ENCODE measurements around the gene TRIAP1. TPM values are rescaled to one million over a fixed set of nuclear protein-coding genes. Genes with fewer than 3 reads are reported as not detected.
A peak's percentile ranks its signal among the peaks of the same experiment; 100 is the strongest.

The TRIAP1 gene
- polyA plus RNA-seq (2013): 63.0 and 63.9 TPM in 2 replicates

DNA sequence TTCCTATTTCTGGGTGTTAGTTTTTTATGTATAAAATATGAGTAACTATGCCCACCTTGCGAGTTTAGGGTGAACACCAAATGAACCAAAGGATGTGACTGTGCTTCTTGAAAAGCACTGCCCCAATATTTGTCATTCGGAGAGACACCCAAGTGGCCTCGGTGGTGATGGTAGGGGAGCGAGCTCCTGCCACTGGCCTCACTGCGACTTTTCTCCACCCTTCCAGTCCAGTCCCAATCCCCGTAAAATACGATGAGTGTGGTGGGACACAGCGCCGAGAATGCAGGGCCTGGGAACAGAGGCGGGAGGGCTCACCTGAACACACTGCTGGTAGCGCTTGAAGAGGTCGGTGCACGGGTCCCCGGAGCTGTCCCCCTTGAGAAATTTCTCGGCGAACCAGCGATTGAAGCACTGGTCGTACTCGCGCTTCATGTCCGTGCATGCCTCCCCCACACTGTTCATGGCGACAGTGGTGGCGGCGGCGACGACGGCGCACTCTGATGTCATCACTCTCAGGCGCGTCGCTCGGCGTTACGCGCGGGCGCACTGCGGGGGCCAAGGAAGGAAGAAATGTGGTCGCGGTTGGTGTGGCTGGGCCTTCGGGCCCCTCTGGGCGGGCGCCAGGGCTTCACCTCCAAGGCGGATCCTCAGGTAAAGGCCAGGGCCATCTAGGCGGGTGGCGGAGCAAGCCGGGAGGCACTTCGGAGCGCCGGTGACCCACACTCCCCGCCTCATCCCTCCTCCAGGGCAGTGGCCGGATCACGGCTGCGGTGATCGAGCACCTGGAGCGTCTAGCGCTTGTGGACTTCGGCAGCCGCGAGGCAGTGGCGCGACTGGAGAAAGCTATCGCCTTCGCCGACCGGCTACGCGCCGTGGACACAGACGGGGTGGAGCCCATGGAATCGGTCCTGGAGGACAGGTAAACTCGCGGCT is at the start of gene TRIAP1, which contains the start of gene GATC:
Gene TRIAP1, minus strand, starts transcription at position 474 of the 933 bp plus-strand sequence. Its CDS starts 12 bp downstream, at position 462.
Gene GATC, plus strand, starts transcription at position 534 of the 933 bp plus-strand sequence. Its CDS starts 37 bp downstream, at position 571.
- Histone ChIP-seq H4K91ac (ENCODE audit: low read depth, low read length) (peak within 1 kb of the TSS; percentile 65), H2AK5ac (ENCODE audit: low read length) (peak within 1 kb of the TSS; percentile 28), H3K14ac (ENCODE audit: low read length) (peak within 1 kb of the TSS; percentile 81), H3K27ac (ENCODE audit: low read depth, low read length) (peak within 1 kb of the TSS; percentile 52), H3K4me1 (ENCODE audit: control insufficient read depth in 1 of 2, insufficient read depth in 2 of 2, low read length in 2 of 2) (peaks cover 4 to 6% of the 10 kb centered on the region in 2 experiments), H3K4me3 (ENCODE audit: low read depth, low read length) (peak within 1 kb of the TSS; percentile 83), H3K9me3 (ENCODE audit: insufficient read depth, low read depth, low read length) (no peaks in the 10 kb centered on the region), H4K12ac (ENCODE audit: low read depth, low read length) (peak within 1 kb of the TSS; percentile 85), H4K8ac (ENCODE audit: low read depth, low read length) (peak within 1 kb of the TSS; percentile 93), H2BK12ac (ENCODE audit: low read length) (peak within 1 kb of the TSS; percentile 2), H3K27me3 (ENCODE audit: insufficient read depth, low read length) (no peaks in the 10 kb centered on the region), H3K23ac (ENCODE audit: low read length) (no peak within 1 kb of the TSS), H2BK5ac (ENCODE audit: low read depth, low read length, poor library complexity) (peak within 1 kb of the TSS; percentile 92), H2BK120ac (ENCODE audit: insufficient read depth, low read length, poor library complexity) (peak within 1 kb of the TSS; percentile 60), H2AFZ (ENCODE audit: insufficient read depth, low read length, poor library complexity) (peak within 1 kb of the TSS; percentile 84), H3K18ac (ENCODE audit: low read length) (peak within 1 kb of the TSS; percentile 62), H3K79me2 (ENCODE audit: control insufficient read depth, insufficient read depth, low read length, poor library complexity) (peaks cover 12% of the 10 kb centered on the region), H3K9ac (ENCODE audit: low read length) (peak within 1 kb of the TSS; percentile 83), H3K4me2 (ENCODE audit: low read length) (peak within 1 kb of the TSS; percentile 81), H3K79me1 (ENCODE audit: low read length) (peaks cover 7% of the 10 kb centered on the region), H3K36me3 (ENCODE audit: control insufficient read depth in 1 of 2, insufficient read depth in 2 of 2, low read length in 2 of 2) (peaks cover 7 to 29% of the 10 kb centered on the region in 2 experiments), H3K4ac (ENCODE audit: low read depth, low read length) (peak within 1 kb of the TSS; percentile 91)
- no CpG with 5 or more reads among the region's 73 CpGs for WGBS (ENCODE audit: extremely low coverage, insufficient coverage, insufficient read length)
- peak; percentile 67 to 90 for DNase-seq

GRCh38 chr12:120495186-120495730 is 49.1 kb upstream of the TRIAP1 start:
- H3K9ac ChIP-seq (ENCODE audit: low read length): peak overlapping the region; percentile 86
- H2AFZ ChIP-seq (ENCODE audit: insufficient read depth, low read length, poor library complexity): peak overlapping the region; percentile 93
- H2BK120ac ChIP-seq (ENCODE audit: insufficient read depth, low read length, poor library complexity): peak overlapping the region; percentile 33
- H3K79me1 ChIP-seq (ENCODE audit: low read length): peaks cover 12% of the 10 kb centered on the region
- H3K9me3 ChIP-seq (ENCODE audit: insufficient read depth, low read depth, low read length): no peaks in the 10 kb centered on the region
- no peak for DNase-seq
- peak overlapping the region; percentile 75 for H4K8ac ChIP-seq (ENCODE audit: low read depth, low read length)
- peak overlapping the region; percentile 78 for H4K91ac ChIP-seq (ENCODE audit: low read depth, low read length)
- H4K12ac ChIP-seq (ENCODE audit: low read depth, low read length): peak overlapping the region; percentile 77
- peak overlapping the region; percentile 81 for H3K14ac ChIP-seq (ENCODE audit: low read length)
- peaks cover 8 to 20% of the 10 kb centered on the region in 2 experiments for H3K36me3 ChIP-seq (ENCODE audit: control insufficient read depth in 1 of 2, insufficient read depth in 2 of 2, low read length in 2 of 2)
- H2AK5ac ChIP-seq (ENCODE audit: low read length): peak overlapping the region; percentile 85
- peak overlapping the region; percentile 78 for H2BK5ac ChIP-seq (ENCODE audit: low read depth, low read length, poor library complexity)
- H3K27ac ChIP-seq (ENCODE audit: low read depth, low read length): peak overlapping the region; percentile 48
- no peaks in the 10 kb centered on the region for H3K27me3 ChIP-seq (ENCODE audit: insufficient read depth, low read length)
- WGBS (ENCODE audit: extremely low coverage, insufficient coverage, insufficient read length): no CpG with 5 or more reads among the region's 17 CpGs
- H2BK12ac ChIP-seq (ENCODE audit: low read length): no peak overlapping the region
- peak overlapping the region; percentile 67 for H3K4me3 ChIP-seq (ENCODE audit: low read depth, low read length)
- no peak overlapping the region for H3K23ac ChIP-seq (ENCODE audit: low read length)
- H3K4ac ChIP-seq (ENCODE audit: low read depth, low read length): peak overlapping the region; percentile 73
- H3K18ac ChIP-seq (ENCODE audit: low read length): peak overlapping the region; percentile 89
- peaks cover 2 to 6% of the 10 kb centered on the region in 2 experiments for H3K4me1 ChIP-seq (ENCODE audit: control insufficient read depth in 1 of 2, insufficient read depth in 2 of 2, low read length in 2 of 2)
- peak overlapping the region; percentile 92 for H3K4me2 ChIP-seq (ENCODE audit: low read length)
- peaks cover 13% of the 10 kb centered on the region for H3K79me2 ChIP-seq (ENCODE audit: control insufficient read depth, insufficient read depth, low read length, poor library complexity)

GRCh38 chr12:120490833-120491512 is 44.8 kb upstream of the TRIAP1 start:
- H3K9me3 ChIP-seq (ENCODE audit: insufficient read depth, low read depth, low read length): no peaks in the 10 kb centered on the region
- no peaks in the 10 kb centered on the region for H3K27me3 ChIP-seq (ENCODE audit: insufficient read depth, low read length)
- no peak overlapping the region for H2BK12ac ChIP-seq (ENCODE audit: low read length)
- peaks cover 8% of the 10 kb centered on the region in 2 experiments for H3K36me3 ChIP-seq (ENCODE audit: control insufficient read depth in 1 of 2, insufficient read depth in 2 of 2, low read length in 2 of 2)
- no peak overlapping the region for H3K18ac ChIP-seq (ENCODE audit: low read length)
- no peak overlapping the region for H3K23ac ChIP-seq (ENCODE audit: low read length)
- no peak overlapping the region for H2AK5ac ChIP-seq (ENCODE audit: low read length)
- H2BK5ac ChIP-seq (ENCODE audit: low read depth, low read length, poor library complexity): no peak overlapping the region
- H2AFZ ChIP-seq (ENCODE audit: insufficient read depth, low read length, poor library complexity): no peak overlapping the region
- no peak overlapping the region for H3K4ac ChIP-seq (ENCODE audit: low read depth, low read length)
- no peak overlapping the region for H3K27ac ChIP-seq (ENCODE audit: low read depth, low read length)
- H3K4me2 ChIP-seq (ENCODE audit: low read length): no peak overlapping the region
- DNase-seq: no peak
- H3K4me3 ChIP-seq (ENCODE audit: low read depth, low read length): no peak overlapping the region
- peaks cover 5% of the 10 kb centered on the region for H3K79me1 ChIP-seq (ENCODE audit: low read length)
- H2BK120ac ChIP-seq (ENCODE audit: insufficient read depth, low read length, poor library complexity): no peak overlapping the region
- no peak overlapping the region for H3K14ac ChIP-seq (ENCODE audit: low read length)
- peaks cover 5% of the 10 kb centered on the region for H3K79me2 ChIP-seq (ENCODE audit: control insufficient read depth, insufficient read depth, low read length, poor library complexity)
- H3K4me1 ChIP-seq (ENCODE audit: control insufficient read depth in 1 of 2, insufficient read depth in 2 of 2, low read length in 2 of 2): peaks cover 0 to 5% of the 10 kb centered on the region in 2 experiments
- H4K12ac ChIP-seq (ENCODE audit: low read depth, low read length): no peak overlapping the region
- H4K91ac ChIP-seq (ENCODE audit: low read depth, low read length): no peak overlapping the region
- no CpG with 5 or more reads among the region's 2 CpGs for WGBS (ENCODE audit: extremely low coverage, insufficient coverage, insufficient read length)
- H4K8ac ChIP-seq (ENCODE audit: low read depth, low read length): no peak overlapping the region
- no peak overlapping the region for H3K9ac ChIP-seq (ENCODE audit: low read length)

- Histone ChIP-seq H4K8ac (ENCODE audit: low read depth, low read length) (no peak overlapping the region), H3K36me3 (ENCODE audit: control insufficient read depth in 1 of 2, insufficient read depth in 2 of 2, low read length in 2 of 2) (peaks cover 8% of the 10 kb centered on the region in 2 experiments), H3K4me1 (ENCODE audit: control insufficient read depth in 1 of 2, insufficient read depth in 2 of 2, low read length in 2 of 2) (peaks cover 0 to 4% of the 10 kb centered on the region in 2 experiments), H3K14ac (ENCODE audit: low read length) (no peak overlapping the region), H2BK5ac (ENCODE audit: low read depth, low read length, poor library complexity) (no peak overlapping the region), H3K27ac (ENCODE audit: low read depth, low read length) (no peak overlapping the region), H3K79me2 (ENCODE audit: control insufficient read depth, insufficient read depth, low read length, poor library complexity) (peaks cover 3% of the 10 kb centered on the region), H3K9me3 (ENCODE audit: insufficient read depth, low read depth, low read length) (no peaks in the 10 kb centered on the region), H2BK12ac (ENCODE audit: low read length) (no peak overlapping the region), H3K18ac (ENCODE audit: low read length) (no peak overlapping the region), H2AK5ac (ENCODE audit: low read length) (no peak overlapping the region), H4K91ac (ENCODE audit: low read depth, low read length) (no peak overlapping the region), H3K27me3 (ENCODE audit: insufficient read depth, low read length) (no peaks in the 10 kb centered on the region), H3K4ac (ENCODE audit: low read depth, low read length) (no peak overlapping the region), H3K79me1 (ENCODE audit: low read length) (peaks cover 2% of the 10 kb centered on the region), H3K23ac (ENCODE audit: low read length) (no peak overlapping the region), H2AFZ (ENCODE audit: insufficient read depth, low read length, poor library complexity) (no peak overlapping the region), H2BK120ac (ENCODE audit: insufficient read depth, low read length, poor library complexity) (no peak overlapping the region), H4K12ac (ENCODE audit: low read depth, low read length) (no peak overlapping the region), H3K4me2 (ENCODE audit: low read length) (no peak overlapping the region), H3K4me3 (ENCODE audit: low read depth, low read length) (no peak overlapping the region), H3K9ac (ENCODE audit: low read length) (no peak overlapping the region)
- WGBS (ENCODE audit: extremely low coverage, insufficient coverage, insufficient read length): no CpG with 5 or more reads among the region's 5 CpGs
- no peak for DNase-seq
These were observed 44.1 kb upstream of the TRIAP1 start for GRCh38 chr12:120490325-120490724.

All from trophoblast cell (in vitro differentiated cells and primary cell).